NB4 (cell line): ENCODE results near the gene RNASEL.

Experiments used
- CTCF ChIP-seq: IDR thresholded peaks from one replicate; pipeline ENCODE4 v1.5.1; 2012; ENCODE audit warnings: low read depth, low read length
- MYC ChIP-seq: IDR thresholded peaks from 2 replicates; pipeline ENCODE4 v1.6.1; 2011; ENCODE audit warnings: low read depth, low read length
- POLR2A ChIP-seq: IDR thresholded peaks from 2 replicates; pipeline ENCODE4 v1.6.1; 2011; ENCODE audit warnings: mild to moderate bottlenecking; ENCODE audit not compliant: insufficient read length; ENCODE audit errors: extremely low read depth
- TF ChIP-seq, protein P1 (sequence below): IDR thresholded peaks from 2 replicates; pipeline ENCODE4 v1.6.1; 2011; ENCODE audit warnings: low read depth, low read length

GRCh38 chr1:182533896-182534295 is 55.2 kb downstream of the RNASEL start:
- TF ChIP-seq POLR2A (no peak), CTCF (no peak), MYC (no peak)
- TF ChIP-seq, protein P1, sequence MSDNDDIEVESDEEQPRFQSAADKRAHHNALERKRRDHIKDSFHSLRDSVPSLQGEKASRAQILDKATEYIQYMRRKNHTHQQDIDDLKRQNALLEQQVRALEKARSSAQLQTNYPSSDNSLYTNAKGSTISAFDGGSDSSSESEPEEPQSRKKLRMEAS = no peak
